ENCODE results near the gene SLC22A9. TPM values are rescaled to one million over a fixed set of nuclear protein-coding genes. Genes with fewer than 3 reads are reported as not detected.

SLC22A9 gene
- total RNA-seq, 1 donor from 2014 or later = not detected

GRCh38 chr11:63352144-63352543 lies 17.4 kb upstream of the SLC22A9 start:
- Mint-ChIP-seq H3K27me3 (ENCODE audit: unreplicated experiment) (no peaks in the 10 kb centered on the region), H3K4me1 (ENCODE audit: low read depth, unreplicated experiment) (no peaks in the 10 kb centered on the region), H3K9me3 (ENCODE audit: unreplicated experiment) (peaks cover 2% of the 10 kb centered on the region), H3K4me3 (ENCODE audit: unreplicated experiment) (no peak overlapping the region), H3K36me3 (ENCODE audit: unreplicated experiment) (no peaks in the 10 kb centered on the region), H3K27ac (ENCODE audit: unreplicated experiment) (no peak overlapping the region)
- TF ChIP-seq CTCF (IDR thresholded peaks at IDR 0.05; ENCODE audit: partially characterized antibody, unreplicated experiment) = no peak
- DNase-seq = no peak

- TF ChIP-seq CTCF (IDR thresholded peaks at IDR 0.05; ENCODE audit: partially characterized antibody, unreplicated experiment) = no peak
- Mint-ChIP-seq H3K4me3 (ENCODE audit: unreplicated experiment) (no peak overlapping the region), H3K27ac (ENCODE audit: unreplicated experiment) (no peak overlapping the region), H3K9me3 (ENCODE audit: unreplicated experiment) (peaks cover 2% of the 10 kb centered on the region), H3K4me1 (ENCODE audit: low read depth, unreplicated experiment) (no peaks in the 10 kb centered on the region), H3K36me3 (ENCODE audit: unreplicated experiment) (no peaks in the 10 kb centered on the region), H3K27me3 (ENCODE audit: unreplicated experiment) (no peaks in the 10 kb centered on the region)
- no peak for DNase-seq
Observed at GRCh38 chr11:63362196-63362793, 7.3 kb upstream of the SLC22A9 start.

GRCh38 chr11:63369971-63370588 lies 495 bp downstream of the SLC22A9 start:
- no peak for TF ChIP-seq CTCF (IDR thresholded peaks at IDR 0.05; ENCODE audit: partially characterized antibody, unreplicated experiment)
- Mint-ChIP-seq H3K9me3 (ENCODE audit: unreplicated experiment) (peaks cover 4% of the 10 kb centered on the region), H3K27ac (ENCODE audit: unreplicated experiment) (no peak overlapping the region), H3K4me1 (ENCODE audit: low read depth, unreplicated experiment) (no peaks in the 10 kb centered on the region), H3K27me3 (ENCODE audit: unreplicated experiment) (no peaks in the 10 kb centered on the region), H3K4me3 (ENCODE audit: unreplicated experiment) (no peak overlapping the region), H3K36me3 (ENCODE audit: unreplicated experiment) (no peaks in the 10 kb centered on the region)
- DNase-seq = no peak

GRCh38 chr11:63371396-63371795 lies 1.8 kb downstream of the SLC22A9 start:
- no peak overlapping the region for H3K4me3 Mint-ChIP-seq (ENCODE audit: unreplicated experiment)
- H3K27ac Mint-ChIP-seq (ENCODE audit: unreplicated experiment) = no peak overlapping the region
- TF ChIP-seq CTCF (IDR thresholded peaks at IDR 0.05; ENCODE audit: partially characterized antibody, unreplicated experiment) = no peak
- no peaks in the 10 kb centered on the region for H3K36me3 Mint-ChIP-seq (ENCODE audit: unreplicated experiment)
- H3K27me3 Mint-ChIP-seq (ENCODE audit: unreplicated experiment) = no peaks in the 10 kb centered on the region
- no peak for DNase-seq
- no peaks in the 10 kb centered on the region for H3K4me1 Mint-ChIP-seq (ENCODE audit: low read depth, unreplicated experiment)
- H3K9me3 Mint-ChIP-seq (ENCODE audit: unreplicated experiment) = peaks cover 2% of the 10 kb centered on the region

GRCh38 chr11:63375434-63375833 lies 5.8 kb downstream of the SLC22A9 start:
- Mint-ChIP-seq H3K27me3 (ENCODE audit: unreplicated experiment) (no peaks in the 10 kb centered on the region), H3K4me3 (ENCODE audit: unreplicated experiment) (no peak overlapping the region), H3K36me3 (ENCODE audit: unreplicated experiment) (no peaks in the 10 kb centered on the region), H3K27ac (ENCODE audit: unreplicated experiment) (no peak overlapping the region), H3K4me1 (ENCODE audit: low read depth, unreplicated experiment) (no peaks in the 10 kb centered on the region), H3K9me3 (ENCODE audit: unreplicated experiment) (no peaks in the 10 kb centered on the region)
- no peak for TF ChIP-seq CTCF (IDR thresholded peaks at IDR 0.05; ENCODE audit: partially characterized antibody, unreplicated experiment)
- no peak for DNase-seq
